Measurements from ENCODE around the gene GGCX.

GRCh38 chr2:85522090-85522647, 39.1 kb downstream of the GGCX start:
- TF ChIP-seq REST (IDR thresholded peaks at IDR 0.05; ENCODE audit: insufficient replicate concordance, low read depth) = no peak
- TF ChIP-seq, protein P1, sequence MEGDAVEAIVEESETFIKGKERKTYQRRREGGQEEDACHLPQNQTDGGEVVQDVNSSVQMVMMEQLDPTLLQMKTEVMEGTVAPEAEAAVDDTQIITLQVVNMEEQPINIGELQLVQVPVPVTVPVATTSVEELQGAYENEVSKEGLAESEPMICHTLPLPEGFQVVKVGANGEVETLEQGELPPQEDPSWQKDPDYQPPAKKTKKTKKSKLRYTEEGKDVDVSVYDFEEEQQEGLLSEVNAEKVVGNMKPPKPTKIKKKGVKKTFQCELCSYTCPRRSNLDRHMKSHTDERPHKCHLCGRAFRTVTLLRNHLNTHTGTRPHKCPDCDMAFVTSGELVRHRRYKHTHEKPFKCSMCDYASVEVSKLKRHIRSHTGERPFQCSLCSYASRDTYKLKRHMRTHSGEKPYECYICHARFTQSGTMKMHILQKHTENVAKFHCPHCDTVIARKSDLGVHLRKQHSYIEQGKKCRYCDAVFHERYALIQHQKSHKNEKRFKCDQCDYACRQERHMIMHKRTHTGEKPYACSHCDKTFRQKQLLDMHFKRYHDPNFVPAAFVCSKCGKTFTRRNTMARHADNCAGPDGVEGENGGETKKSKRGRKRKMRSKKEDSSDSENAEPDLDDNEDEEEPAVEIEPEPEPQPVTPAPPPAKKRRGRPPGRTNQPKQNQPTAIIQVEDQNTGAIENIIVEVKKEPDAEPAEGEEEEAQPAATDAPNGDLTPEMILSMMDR (IDR thresholded peaks at IDR 0.05; ENCODE audit: insufficient read depth, low read length) = no peak
- TF ChIP-seq GABPA (IDR thresholded peaks at IDR 0.05; ENCODE audit: low read depth) = no peak

Data from HL-60 (cell line).